AG04449 (cell line): ENCODE measurements around the gene SLC5A2.

Source experiments
- CTCF ChIA-PET: fragments of 350-600 bp; formaldehyde crosslinking; extraction: SDS; loops from one replicate; lab custom pipeline; 2021; ENCODE audit warnings: antibody characterized with exemption; lab: Yijun Ruan, JAX
- POLR2A ChIA-PET: fragments of 400-600, 350-600 bp; formaldehyde crosslinking; extraction: SDS; loops from one replicate; lab custom pipeline; 2020; ENCODE audit warnings: antibody characterized with exemption, inconsistent platforms; lab: Yijun Ruan, JAX
- DNase-seq: peaks from one replicate; pipeline ENCODE4 v3.0.0-alpha.2; 2010; ENCODE audit warnings: low read depth, low spot score
- H3K4me3 ChIP-seq: 2 replicates; pipeline ENCODE4 v1.5.1; 2011; ENCODE audit warnings: low read depth, mild to moderate bottlenecking, control low read depth, low read length
- TF ChIP-seq, protein P1 (sequence below): IDR thresholded peaks from one replicate; pipeline ENCODE4 v1.5.1; 2011; ENCODE audit warnings: mild to moderate bottlenecking, moderate library complexity, low read length, control low read depth, inconsistent platforms; ENCODE audit not compliant: insufficient read depth; ENCODE audit errors: missing control alignments

SLC5A2 gene

DNA sequence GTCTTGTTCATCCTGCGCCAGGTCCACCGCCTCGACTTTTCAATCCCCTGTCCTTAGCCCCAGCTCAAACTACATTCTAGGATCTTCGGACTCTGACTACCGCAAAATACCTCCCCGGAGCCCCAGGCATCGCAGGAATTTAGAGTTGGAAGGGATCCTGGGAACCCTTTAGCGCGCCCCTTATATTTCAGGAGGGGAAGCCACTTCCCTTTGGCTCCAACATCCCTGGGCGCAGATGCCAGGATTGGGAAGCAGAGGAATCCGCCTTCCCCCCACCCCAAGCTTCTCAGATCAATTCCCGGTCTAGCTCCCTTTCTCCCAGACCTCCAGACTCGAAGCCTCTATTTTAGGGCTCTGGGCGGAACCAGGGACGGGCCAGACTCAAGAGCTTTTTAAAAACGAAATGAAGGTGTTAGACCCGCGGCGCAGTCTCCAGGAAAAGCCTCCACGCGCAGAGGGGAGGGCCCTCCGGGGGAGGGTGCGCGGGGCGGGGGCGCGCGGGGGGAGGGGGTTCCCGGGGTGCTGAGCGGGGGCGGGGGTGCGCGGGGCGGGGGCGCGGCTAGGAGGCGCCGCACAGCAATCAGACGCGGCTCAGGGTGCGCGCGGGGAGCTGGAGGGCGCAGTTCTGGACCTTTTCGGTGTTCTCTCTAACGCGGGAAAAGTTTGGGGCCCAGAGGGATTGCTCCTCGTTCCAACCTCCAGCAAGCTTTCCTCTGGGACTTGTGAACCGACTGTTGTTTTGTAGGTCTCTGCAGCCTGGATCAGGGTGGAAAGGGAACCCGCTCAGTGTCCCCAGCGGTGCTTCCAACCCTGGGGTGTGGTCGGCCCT, 46.4 kb downstream of the SLC5A2 start:
- CTCF ChIA-PET = interaction anchor here (1.2 to 1.5 kb wide), 2 partner anchors 19 to 339 kb away, joined by 3 read pairs; no protein-coding TSS in a partner anchor
- peak; percentile 9 for DNase-seq
- POLR2A ChIA-PET = interaction anchor here (1.5 kb wide), 1 partner anchor 21 kb away, joined by 8 read pairs; the partner anchor contains the start of gene RUSF1
- TF ChIP-seq, protein P1, sequence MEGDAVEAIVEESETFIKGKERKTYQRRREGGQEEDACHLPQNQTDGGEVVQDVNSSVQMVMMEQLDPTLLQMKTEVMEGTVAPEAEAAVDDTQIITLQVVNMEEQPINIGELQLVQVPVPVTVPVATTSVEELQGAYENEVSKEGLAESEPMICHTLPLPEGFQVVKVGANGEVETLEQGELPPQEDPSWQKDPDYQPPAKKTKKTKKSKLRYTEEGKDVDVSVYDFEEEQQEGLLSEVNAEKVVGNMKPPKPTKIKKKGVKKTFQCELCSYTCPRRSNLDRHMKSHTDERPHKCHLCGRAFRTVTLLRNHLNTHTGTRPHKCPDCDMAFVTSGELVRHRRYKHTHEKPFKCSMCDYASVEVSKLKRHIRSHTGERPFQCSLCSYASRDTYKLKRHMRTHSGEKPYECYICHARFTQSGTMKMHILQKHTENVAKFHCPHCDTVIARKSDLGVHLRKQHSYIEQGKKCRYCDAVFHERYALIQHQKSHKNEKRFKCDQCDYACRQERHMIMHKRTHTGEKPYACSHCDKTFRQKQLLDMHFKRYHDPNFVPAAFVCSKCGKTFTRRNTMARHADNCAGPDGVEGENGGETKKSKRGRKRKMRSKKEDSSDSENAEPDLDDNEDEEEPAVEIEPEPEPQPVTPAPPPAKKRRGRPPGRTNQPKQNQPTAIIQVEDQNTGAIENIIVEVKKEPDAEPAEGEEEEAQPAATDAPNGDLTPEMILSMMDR = no peak
- peak overlapping the region; percentile 50 for H3K4me3 ChIP-seq

DNA sequence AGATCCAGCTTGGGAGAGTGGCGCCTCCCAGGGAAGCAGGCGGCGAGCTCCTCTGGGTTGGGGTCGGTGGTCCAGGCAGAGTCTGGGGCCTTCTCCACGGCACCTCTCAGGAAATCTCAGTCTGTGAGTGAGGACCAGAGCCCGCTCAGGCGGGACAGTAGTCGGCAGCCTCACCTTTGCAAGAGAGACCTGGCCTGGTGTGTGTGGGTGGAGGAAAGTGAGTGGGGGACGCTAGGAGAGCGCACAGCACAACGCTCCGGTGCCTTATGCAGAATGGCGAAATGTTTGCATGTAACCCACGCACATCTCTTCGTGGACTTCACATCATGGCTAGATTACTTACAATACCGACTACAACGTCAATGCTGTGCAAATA, 47.0 kb downstream of the SLC5A2 start:
- ChIA-PET CTCF (interaction anchor here (1.2 kb wide), 1 partner anchor 19 kb away, joined by 3 read pairs; no protein-coding TSS in a partner anchor), POLR2A (interaction anchor here (1.5 kb wide), 1 partner anchor 21 kb away, joined by 8 read pairs; the partner anchor contains the start of gene RUSF1)
- peak overlapping the region; percentile 49 for H3K4me3 ChIP-seq

DNA sequence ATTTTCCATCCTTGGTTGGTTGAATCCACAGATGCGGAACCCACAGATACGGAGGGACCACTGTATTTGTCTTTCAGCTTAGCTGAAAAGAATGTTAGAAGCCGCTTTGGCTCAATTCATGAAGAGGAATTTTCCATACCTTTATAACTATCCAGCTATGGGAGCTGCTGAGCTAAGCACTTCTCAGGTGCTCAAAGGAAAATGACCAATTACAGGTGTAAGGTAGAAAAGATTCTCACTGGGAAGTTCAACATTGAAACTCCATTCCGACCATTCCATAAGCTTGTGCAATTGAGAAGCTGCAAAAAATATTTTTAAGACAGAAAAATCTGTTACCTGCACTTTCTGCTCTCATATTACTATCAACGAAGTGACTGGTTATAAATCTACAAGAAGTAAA, 47.5 kb downstream of the SLC5A2 start:
- DNase-seq = no peak
- TF ChIP-seq, protein P1 = no peak
- ChIA-PET POLR2A (no interaction called here), CTCF (no interaction called here)
- no peak overlapping the region for H3K4me3 ChIP-seq

More for the DNA sequence above, 47.0 kb downstream of the SLC5A2 start:
- TF ChIP-seq, protein P1 = no peak
- no peak for DNase-seq

DNA sequence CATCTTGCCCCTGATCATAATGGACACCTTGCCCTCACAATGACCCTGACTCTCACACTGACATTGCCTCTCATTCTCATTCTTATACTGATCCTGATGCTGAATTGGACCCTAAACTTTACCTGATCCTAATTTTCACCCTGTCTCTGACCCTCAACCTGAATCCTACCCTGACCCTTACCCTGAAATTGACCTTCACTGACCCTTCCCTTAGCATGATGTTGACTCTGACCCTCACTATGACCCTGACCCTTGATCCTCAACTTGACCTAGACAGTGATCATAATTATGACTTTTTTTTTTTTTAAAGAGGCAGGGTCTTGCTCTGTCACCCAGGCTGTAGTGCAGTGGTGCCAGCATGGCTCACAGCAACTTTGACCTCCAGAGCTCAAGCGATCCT, 48.2 kb downstream of the SLC5A2 start:
- TF ChIP-seq, protein P1 = no peak
- no peak for DNase-seq
- ChIA-PET CTCF (no interaction called here), POLR2A (no interaction called here)
- no peak overlapping the region for H3K4me3 ChIP-seq

DNA sequence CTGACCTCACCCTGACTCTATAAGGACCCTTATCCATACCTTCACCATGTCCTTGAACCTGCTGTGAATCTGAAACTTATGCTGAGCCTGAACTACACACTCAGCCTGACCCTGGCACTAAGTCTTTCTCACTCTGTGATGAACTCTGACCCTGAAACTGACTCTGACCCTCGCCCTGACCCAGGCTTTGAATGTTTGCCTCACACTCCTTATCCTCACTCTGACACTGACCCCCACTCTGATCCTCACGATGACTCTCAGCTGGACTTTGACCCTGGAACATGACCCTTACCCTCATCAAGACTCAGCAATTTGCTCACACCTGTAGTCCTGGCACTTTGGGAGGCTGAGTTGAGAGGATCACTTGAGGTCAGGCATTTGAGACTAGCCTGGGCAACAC, 49.2 kb downstream of the SLC5A2 start:
- H3K4me3 ChIP-seq = no peak overlapping the region
- TF ChIP-seq, protein P1 = no peak
- DNase-seq = no peak
- ChIA-PET CTCF (no interaction called here), POLR2A (no interaction called here)

DNA sequence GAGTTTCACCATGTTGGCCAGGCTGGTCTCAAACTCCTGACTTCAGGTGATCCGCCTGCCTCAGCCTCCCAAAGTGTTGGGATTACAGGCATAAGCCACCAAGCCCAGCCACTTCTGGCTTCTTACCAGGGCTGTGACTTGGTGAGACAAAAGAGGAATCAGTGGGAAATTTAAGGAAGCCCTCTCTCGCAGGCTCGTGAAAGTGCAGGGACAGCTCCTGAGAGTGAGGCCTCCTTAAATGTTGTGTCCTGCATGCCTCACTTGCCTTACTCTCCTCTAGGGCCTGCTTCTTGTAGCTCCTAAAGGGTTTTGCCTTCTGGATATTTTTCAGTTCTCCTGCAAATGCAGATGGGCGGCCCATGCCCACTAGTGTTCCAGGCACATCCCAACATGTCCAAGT, 50.0 kb downstream of the SLC5A2 start:
- TF ChIP-seq, protein P1 = no peak
- no peak for DNase-seq
- CTCF ChIA-PET = no interaction called here
- POLR2A ChIA-PET = no interaction called here
- H3K4me3 ChIP-seq = no peak overlapping the region
